GM19468 (cell line): ENCODE data around the gene BRMS1.

Experiments
- ATAC-seq: cut with Tn5 transposase; IDR thresholded peaks from one replicate; pipeline ENCODE4 v1.9.1; 2021; ENCODE audit warnings: mild to moderate bottlenecking, moderate library complexity, moderate number of reproducible peaks; ENCODE audit not compliant: unreplicated experiment; ENCODE audit errors: extremely low read depth

The BRMS1 gene

GRCh38 chr11:66338276-66339161, 6.4 kb downstream of the BRMS1 start:
- no peak for ATAC-seq

GRCh38 chr11:66337103-66337899, 7.6 kb downstream of the BRMS1 start:
- no peak for ATAC-seq

GRCh38 chr11:66336234-66337102, 8.4 kb downstream of the BRMS1 start, which contains the start of gene RIN1:
Gene RIN1 (minus strand): TSS chr11:66336434. CDS start chr11:66336402, 32 bp downstream.
- ATAC-seq, result peak; percentile 23

- no peak for ATAC-seq
These were observed 9.2 kb downstream of the BRMS1 start for GRCh38 chr11:66335531-66336233.

- no peak for ATAC-seq
These were observed 10.1 kb downstream of the BRMS1 start for GRCh38 chr11:66334605-66335442.

GRCh38 chr11:66333896-66334604, 10.9 kb downstream of the BRMS1 start:
- no peak for ATAC-seq

GRCh38 chr11:66333220-66333877, 11.6 kb downstream of the BRMS1 start:
- no peak for ATAC-seq

GRCh38 chr11:66332371-66333219, 12.3 kb downstream of the BRMS1 start:
- no peak for ATAC-seq

- ATAC-seq, result no peak
These were observed 13.1 kb downstream of the BRMS1 start for GRCh38 chr11:66331542-66332370.

- no peak for ATAC-seq
These were observed 14.0 kb downstream of the BRMS1 start for GRCh38 chr11:66330931-66331330.

GRCh38 chr11:66329165-66329673, 15.7 kb downstream of the BRMS1 start:
- ATAC-seq, result no peak

- no peak for ATAC-seq
These were observed 16.4 kb downstream of the BRMS1 start for GRCh38 chr11:66328302-66329144.

- no peak for ATAC-seq
These were observed 16.9 kb downstream of the BRMS1 start for GRCh38 chr11:66328031-66328301.

GRCh38 chr11:66327171-66328030, 17.5 kb downstream of the BRMS1 start:
- ATAC-seq, result no peak
